Colonic mucosa (tissue), 4 donors: ENCODE results near the gene SCLT1. TPM values are rescaled to one million over a fixed set of nuclear protein-coding genes. Genes with fewer than 3 reads are reported as not detected.

Experiments
- DNase-seq: peaks from one replicate; pipeline ENCODE4 v3.0.0-alpha.2; 2020
- H3K27ac ChIP-seq: fragments of 200-600 bp; one replicate; pipeline ENCODE4 v1.8.0; 2021
- H3K27me3 ChIP-seq: fragments of 200-600 bp; one replicate; pipeline ENCODE4 v1.8.0; 2021
- H3K36me3 ChIP-seq: fragments of 200-600 bp; one replicate; pipeline ENCODE4 v1.8.0; 2021
- H3K4me1 ChIP-seq: fragments of 200-600 bp; one replicate; pipeline ENCODE4 v1.8.0; 2021; ENCODE audit warnings: mild to moderate bottlenecking
- H3K4me3 ChIP-seq: fragments of 200-600 bp; one replicate; pipeline ENCODE4 v1.8.0; 2021
- H3K9ac ChIP-seq, 2 donors: one replicate each; pipeline ENCODE4 v1.7.0; 2013; ENCODE audit warnings: control low read depth in 2 of 2, low read depth in 2 of 2, low read length in 2 of 2
- H3K9me3 ChIP-seq: fragments of 200-600 bp; one replicate; pipeline ENCODE4 v1.8.0; 2021
- intact Hi-C: fragments of 100-400 bp; cut with DNase I; formaldehyde crosslinking; loops from one replicate; pipeline ENCODE4 v1.14.1; 2022
- total RNA-seq, 2 donors: library from RNA; stranded (reverse); fragmentation: NEBNext Ultra II Directional in 1 of 2; extraction: Animal tissue kit (Norgen Biotek cat#: 25700) in 1 of 2; gene quantifications; one replicate each; pipeline ENCODE4 v1.2.1, GENCODE V29; 2021
- TF ChIP-seq, protein P1 (sequence below): fragments of 200-600 bp; IDR thresholded peaks from one replicate; pipeline ENCODE4 v1.8.0; 2022; ENCODE audit warnings: antibody characterized with exemption, mild to moderate bottlenecking
- donor health status: healthy.
- donor health status: DM: no; HTN: no; CAD: no.
- donor health status: DM: no; HTN: no; CAD: no.

The SCLT1 gene
- total RNA-seq, 2 donors from 2014 or later = 8.4 to 13.9 TPM

DNA sequence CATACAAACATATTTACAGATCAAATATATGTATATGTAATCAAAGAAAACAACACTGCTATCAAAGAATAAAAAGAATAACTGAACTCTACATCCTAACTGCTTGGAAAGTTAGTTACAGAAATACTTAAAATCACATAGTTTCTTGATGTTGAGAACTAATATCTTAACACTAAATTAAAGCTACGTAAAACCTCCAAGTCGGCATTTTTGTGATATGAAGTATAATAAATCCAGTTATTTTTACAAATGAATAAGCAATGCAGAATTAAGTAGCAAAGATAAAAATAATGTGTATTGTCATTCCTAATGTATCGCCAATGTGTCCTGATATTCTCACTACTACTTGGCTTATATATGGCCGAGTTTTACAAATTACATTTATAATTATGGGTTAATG, 215.4 kb downstream of the SCLT1 start:
- intact Hi-C loops = no loop called here
- Histone ChIP-seq H3K9me3 (no peaks in the 10 kb centered on the region), H3K27me3 (no peaks in the 10 kb centered on the region), H3K36me3 (no peaks in the 10 kb centered on the region), H3K4me1 (no peaks in the 10 kb centered on the region), H3K9ac (no peak overlapping the region), H3K27ac (no peak overlapping the region), H3K4me3 (no peak overlapping the region)
- DNase-seq = no peak
- TF ChIP-seq, protein P1, sequence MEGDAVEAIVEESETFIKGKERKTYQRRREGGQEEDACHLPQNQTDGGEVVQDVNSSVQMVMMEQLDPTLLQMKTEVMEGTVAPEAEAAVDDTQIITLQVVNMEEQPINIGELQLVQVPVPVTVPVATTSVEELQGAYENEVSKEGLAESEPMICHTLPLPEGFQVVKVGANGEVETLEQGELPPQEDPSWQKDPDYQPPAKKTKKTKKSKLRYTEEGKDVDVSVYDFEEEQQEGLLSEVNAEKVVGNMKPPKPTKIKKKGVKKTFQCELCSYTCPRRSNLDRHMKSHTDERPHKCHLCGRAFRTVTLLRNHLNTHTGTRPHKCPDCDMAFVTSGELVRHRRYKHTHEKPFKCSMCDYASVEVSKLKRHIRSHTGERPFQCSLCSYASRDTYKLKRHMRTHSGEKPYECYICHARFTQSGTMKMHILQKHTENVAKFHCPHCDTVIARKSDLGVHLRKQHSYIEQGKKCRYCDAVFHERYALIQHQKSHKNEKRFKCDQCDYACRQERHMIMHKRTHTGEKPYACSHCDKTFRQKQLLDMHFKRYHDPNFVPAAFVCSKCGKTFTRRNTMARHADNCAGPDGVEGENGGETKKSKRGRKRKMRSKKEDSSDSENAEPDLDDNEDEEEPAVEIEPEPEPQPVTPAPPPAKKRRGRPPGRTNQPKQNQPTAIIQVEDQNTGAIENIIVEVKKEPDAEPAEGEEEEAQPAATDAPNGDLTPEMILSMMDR = no peak

DNA sequence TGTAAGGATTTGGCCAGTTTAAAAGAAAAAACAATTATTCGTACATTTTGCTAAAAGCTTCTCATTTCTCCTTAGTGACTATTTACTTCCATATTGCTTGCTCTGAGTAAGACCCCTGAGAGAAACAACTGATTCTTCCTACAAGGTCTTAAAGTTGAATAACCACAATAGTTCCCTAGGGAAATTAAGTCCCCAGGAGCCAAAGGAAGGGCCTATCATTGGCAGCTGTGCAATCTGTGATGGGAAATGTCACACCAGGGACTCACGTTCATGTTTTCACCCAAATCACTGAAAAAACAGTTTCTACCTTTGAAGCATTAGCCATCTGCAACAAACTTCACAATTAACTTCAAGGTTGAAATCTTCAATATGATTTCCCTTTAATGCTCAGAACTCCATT, 217.1 kb downstream of the SCLT1 start:
- TF ChIP-seq, protein P1 = no peak
- H3K9ac ChIP-seq = no peak overlapping the region

DNA sequence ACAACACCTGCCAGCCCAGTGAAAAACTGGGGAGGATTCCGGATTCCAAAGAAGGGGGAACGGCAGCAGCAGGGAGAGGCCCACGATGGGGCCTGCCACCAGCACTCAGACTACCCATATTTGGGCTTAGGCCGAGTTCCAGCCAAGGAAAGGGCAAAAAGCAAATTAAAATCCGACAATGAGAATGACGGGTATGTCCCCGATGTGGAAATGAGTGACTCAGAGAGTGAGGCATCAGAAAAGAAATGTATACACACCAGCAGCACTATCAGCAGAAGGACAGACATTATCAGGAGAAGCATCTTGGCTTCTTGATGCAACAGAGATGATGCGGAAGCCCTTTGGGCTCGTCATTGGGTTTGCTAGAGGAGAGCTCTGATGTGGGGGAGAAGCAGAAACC, 221.4 kb downstream of the SCLT1 start:
- no peaks in the 10 kb centered on the region for H3K9me3 ChIP-seq
- intact Hi-C loops = no loop called here
- no peak overlapping the region for H3K4me3 ChIP-seq
- TF ChIP-seq, protein P1 = no peak
- DNase-seq = no peak
- no peak overlapping the region for H3K9ac ChIP-seq
- H3K27me3 ChIP-seq = no peaks in the 10 kb centered on the region
- no peaks in the 10 kb centered on the region for H3K4me1 ChIP-seq
- H3K36me3 ChIP-seq = no peaks in the 10 kb centered on the region
- no peak overlapping the region for H3K27ac ChIP-seq

More for the DNA sequence above, 217.1 kb downstream of the SCLT1 start:
- Histone ChIP-seq H3K36me3 (no peaks in the 10 kb centered on the region), H3K4me1 (no peaks in the 10 kb centered on the region), H3K27ac (no peak overlapping the region), H3K9me3 (no peaks in the 10 kb centered on the region), H3K27me3 (no peaks in the 10 kb centered on the region), H3K4me3 (no peak overlapping the region)
- intact Hi-C loops = no loop called here
- no peak for DNase-seq

GRCh38 chr4:128869776-128870509, 223.4 kb downstream of the SCLT1 start:
- H3K4me3 ChIP-seq = no peak overlapping the region

DNA sequence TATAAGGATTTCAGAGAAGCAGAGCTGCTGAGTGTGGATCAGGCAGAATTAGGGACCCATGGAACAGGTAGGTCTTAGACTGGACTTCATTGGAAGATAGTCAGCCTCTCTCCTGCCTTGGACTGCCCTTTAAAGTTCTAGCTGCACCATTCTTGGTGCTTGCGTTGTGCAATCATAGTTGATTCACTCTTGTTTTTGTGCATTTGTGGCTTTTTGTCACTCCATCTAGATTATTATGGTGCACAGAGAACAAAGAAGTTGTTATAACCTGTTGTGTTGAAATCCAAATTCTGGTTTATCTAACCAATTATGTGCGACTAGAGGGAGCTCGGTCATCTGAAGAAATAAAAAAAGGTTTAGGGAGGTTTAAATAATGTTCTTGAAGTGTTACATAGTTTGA, 224.6 kb downstream of the SCLT1 start:
- intact Hi-C loops = no loop called here
- H3K36me3 ChIP-seq = no peaks in the 10 kb centered on the region
- no peak for DNase-seq
- no peak overlapping the region for H3K4me3 ChIP-seq
- TF ChIP-seq, protein P1 = no peak
- H3K9ac ChIP-seq = no peak overlapping the region
- no peaks in the 10 kb centered on the region for H3K27me3 ChIP-seq
- no peaks in the 10 kb centered on the region for H3K4me1 ChIP-seq
- no peaks in the 10 kb centered on the region for H3K9me3 ChIP-seq
- no peak overlapping the region for H3K27ac ChIP-seq

More at GRCh38 chr4:128869776-128870509, 223.4 kb downstream of the SCLT1 start:
- intact Hi-C loops = no loop called here
- no peaks in the 10 kb centered on the region for H3K36me3 ChIP-seq
- H3K27ac ChIP-seq = no peak overlapping the region
- no peaks in the 10 kb centered on the region for H3K27me3 ChIP-seq
- no peaks in the 10 kb centered on the region for H3K4me1 ChIP-seq
- DNase-seq = no peak
- TF ChIP-seq, protein P1 = no peak
- H3K9me3 ChIP-seq = no peaks in the 10 kb centered on the region
- H3K9ac ChIP-seq = no peak overlapping the region
